HUES64 (cell line): ENCODE measurements around the gene EVA1B.

ENCODE experiments used
- H3K27ac ChIP-seq: 2 replicates; pipeline ENCODE4 v1.7.0; 2013; ENCODE audit warnings: low read depth, low read length, inconsistent platforms
- H3K27me3 ChIP-seq: 2 replicates; pipeline ENCODE4 v1.6.1; 2013; ENCODE audit warnings: mild to moderate bottlenecking, low read length; ENCODE audit not compliant: insufficient read depth
- H3K36me3 ChIP-seq: 2 replicates; pipeline ENCODE4 v1.6.1; 2013; ENCODE audit warnings: mild to moderate bottlenecking, low read length; ENCODE audit not compliant: insufficient read depth
- H3K4me1 ChIP-seq: 2 replicates; pipeline ENCODE4 v1.6.1; 2013; ENCODE audit warnings: mild to moderate bottlenecking, low read length, moderate library complexity; ENCODE audit not compliant: insufficient read depth
- H3K4me3 ChIP-seq: 2 replicates; pipeline ENCODE4 v1.5.1; 2013; ENCODE audit warnings: mild to moderate bottlenecking, low read length, moderate library complexity
- H3K9ac ChIP-seq: 2 replicates; pipeline ENCODE4 v1.6.1; 2013; ENCODE audit warnings: mild to moderate bottlenecking, low read depth, low read length
- H3K9me3 ChIP-seq: 2 replicates; pipeline ENCODE4 v1.6.1; 2013; ENCODE audit warnings: low read depth, low read length; ENCODE audit not compliant: insufficient read depth
- WGBS: fragments of 150-250, 120-280 bp; methylation state at CpG from one replicate; pipeline ENCODE4 v1.1.7; 2013; ENCODE audit warnings: missing lambda C conversion rate; 5-methylcytosine and 5-hydroxymethylcytosine counted together

EVA1B gene

DNA sequence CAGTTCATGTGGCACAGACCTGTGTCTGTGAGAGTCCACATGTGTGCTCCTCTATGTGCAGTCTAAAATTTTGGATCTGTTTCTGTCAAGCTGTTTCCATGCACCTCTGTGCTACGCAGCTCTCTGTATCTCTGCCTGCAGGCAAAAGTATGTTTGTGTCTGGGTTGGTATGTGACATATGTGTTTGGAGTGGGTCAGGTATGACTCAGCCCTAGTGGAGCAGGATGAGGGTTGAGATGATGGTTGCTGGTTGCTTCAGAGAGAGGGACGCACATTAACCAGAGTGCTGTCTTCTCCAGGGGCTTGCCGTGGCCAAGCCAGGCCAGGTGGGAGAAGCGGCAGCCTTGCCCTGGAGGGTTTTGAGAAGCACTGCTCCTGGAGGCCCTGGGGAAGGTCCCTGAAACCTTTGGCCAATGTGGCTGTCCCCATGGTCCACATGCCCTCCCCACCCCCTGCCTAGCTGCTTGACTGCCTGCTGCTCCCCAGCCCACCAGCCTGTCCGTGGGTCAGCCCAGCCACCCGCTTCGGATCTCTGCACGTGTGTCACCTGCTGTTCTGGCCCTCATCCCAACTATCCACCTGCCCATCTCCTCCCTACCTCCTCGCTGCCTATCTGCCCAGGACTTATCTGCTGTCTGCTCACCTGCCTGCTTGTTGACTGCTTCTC, 4.1 kb upstream of the EVA1B start:
- no peaks in the 10 kb centered on the region for H3K9me3 ChIP-seq
- no peak overlapping the region for H3K4me3 ChIP-seq
- no peak overlapping the region for H3K9ac ChIP-seq
- WGBS: 92% methylated on average over 9 of the region's 9 CpGs
- H3K27me3 ChIP-seq: peaks cover 21% of the 10 kb centered on the region
- H3K36me3 ChIP-seq: no peaks in the 10 kb centered on the region
- H3K4me1 ChIP-seq: peaks cover 11% of the 10 kb centered on the region; the same call in 1 of the 2 replicates
- H3K27ac ChIP-seq: no peak overlapping the region

DNA sequence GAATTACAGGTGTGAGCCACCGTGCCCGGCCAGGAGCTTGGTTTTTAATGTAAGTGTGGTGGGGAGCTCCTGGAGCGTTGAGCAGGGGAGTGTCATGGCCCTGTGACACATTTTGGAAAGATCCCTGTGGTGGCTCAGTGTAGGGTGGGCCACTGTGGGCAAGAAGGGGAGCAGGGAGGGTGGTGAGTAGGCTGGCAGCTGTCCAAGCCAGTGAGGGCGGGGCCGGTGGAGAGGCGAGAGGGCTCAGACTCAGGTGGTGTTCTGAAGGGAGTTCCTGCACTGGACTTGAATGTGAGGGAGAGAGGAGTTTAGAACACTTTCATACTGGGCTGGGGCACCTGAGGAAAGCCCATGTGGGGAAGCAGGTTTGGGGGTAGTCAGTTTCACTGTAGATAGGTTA, 3.1 kb upstream of the EVA1B start:
- Histone ChIP-seq H3K4me1 (peaks cover 16% of the 10 kb centered on the region; the same call in 1 of the 2 replicates), H3K27ac (no peak overlapping the region), H3K36me3 (no peaks in the 10 kb centered on the region), H3K27me3 (peaks cover 31% of the 10 kb centered on the region), H3K9ac (no peak overlapping the region), H3K4me3 (no peak overlapping the region), H3K9me3 (no peaks in the 10 kb centered on the region)
- WGBS: 94% methylated on average over 6 of the region's 6 CpGs

DNA sequence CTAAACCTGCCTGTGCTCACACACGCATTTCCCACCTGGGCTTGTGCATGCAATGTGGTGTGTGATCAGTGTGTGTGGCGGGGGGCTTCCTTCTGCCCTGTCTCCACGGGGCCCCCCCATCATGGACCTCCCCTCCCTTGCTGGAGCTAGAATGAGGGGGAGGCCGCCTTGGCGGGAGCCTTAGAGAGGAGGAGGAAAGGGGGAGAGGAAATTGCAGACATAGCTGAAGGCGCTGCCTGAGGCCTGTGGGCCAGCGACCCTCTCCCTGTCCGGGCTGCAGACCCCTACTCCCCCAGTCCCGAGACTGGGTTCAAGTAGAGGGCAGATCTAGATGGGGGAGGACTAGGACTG, 883 bp upstream of the EVA1B start:
- WGBS: 41% methylated on average over 6 of the region's 9 CpGs
- Histone ChIP-seq H3K4me3 (peak overlapping the region; percentile 62), H3K4me1 (peaks cover 14% of the 10 kb centered on the region; the same call in 1 of the 2 replicates), H3K27ac (no peak overlapping the region), H3K9me3 (no peaks in the 10 kb centered on the region), H3K36me3 (no peaks in the 10 kb centered on the region), H3K27me3 (peaks cover 48% of the 10 kb centered on the region), H3K9ac (no peak overlapping the region)

DNA sequence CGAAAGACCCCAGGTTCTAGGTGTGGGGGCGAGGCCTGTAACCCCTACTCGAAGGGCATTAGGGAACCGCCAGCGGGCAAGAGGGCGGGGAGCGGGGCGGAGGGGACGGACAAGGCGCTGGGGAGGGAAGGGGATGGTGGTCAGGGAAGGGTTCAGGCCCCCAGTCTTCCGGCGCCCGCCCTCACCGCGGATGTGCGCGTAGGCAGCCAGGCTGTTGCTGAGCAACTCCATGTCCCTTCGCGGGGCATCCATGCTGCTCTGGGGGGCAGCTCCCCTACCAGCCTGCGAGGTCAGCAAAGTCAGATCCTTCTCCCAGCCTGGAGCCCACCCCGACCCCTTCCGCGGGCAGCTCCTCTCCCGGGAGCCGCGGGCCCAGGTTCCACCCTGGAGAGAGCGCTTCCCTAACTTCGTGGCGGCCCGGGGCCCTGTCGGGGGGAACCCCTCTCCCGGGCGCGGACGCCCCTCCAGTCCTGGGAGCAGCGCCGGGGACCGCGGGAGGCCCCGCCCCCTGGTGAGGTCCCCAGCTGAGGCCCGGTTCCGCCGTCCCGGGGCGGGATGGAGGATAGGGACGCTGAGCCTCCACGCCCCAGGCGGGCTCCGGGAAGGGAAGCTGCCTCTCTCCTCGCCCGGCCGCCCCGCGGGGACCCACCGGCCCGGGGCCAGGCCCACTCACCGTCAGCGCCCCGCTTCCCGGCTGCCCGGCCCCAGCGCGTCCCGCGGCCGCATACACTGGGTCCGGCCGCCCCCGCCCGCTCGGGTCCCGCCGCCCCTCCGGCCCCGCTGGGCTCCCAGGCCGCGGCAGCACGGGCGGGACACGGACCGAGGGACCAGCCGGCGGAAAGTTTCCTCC, 434 bp downstream of the EVA1B start:
- Histone ChIP-seq H3K4me3 (peak overlapping the region; percentile 62), H3K27ac (no peak overlapping the region), H3K27me3 (peaks cover 48% of the 10 kb centered on the region), H3K4me1 (peaks cover 12% of the 10 kb centered on the region; the same call in 1 of the 2 replicates), H3K9ac (peak overlapping the region; percentile 59), H3K9me3 (no peaks in the 10 kb centered on the region), H3K36me3 (no peaks in the 10 kb centered on the region)
- WGBS: under 1% methylated on average over 83 of the region's 83 CpGs

DNA sequence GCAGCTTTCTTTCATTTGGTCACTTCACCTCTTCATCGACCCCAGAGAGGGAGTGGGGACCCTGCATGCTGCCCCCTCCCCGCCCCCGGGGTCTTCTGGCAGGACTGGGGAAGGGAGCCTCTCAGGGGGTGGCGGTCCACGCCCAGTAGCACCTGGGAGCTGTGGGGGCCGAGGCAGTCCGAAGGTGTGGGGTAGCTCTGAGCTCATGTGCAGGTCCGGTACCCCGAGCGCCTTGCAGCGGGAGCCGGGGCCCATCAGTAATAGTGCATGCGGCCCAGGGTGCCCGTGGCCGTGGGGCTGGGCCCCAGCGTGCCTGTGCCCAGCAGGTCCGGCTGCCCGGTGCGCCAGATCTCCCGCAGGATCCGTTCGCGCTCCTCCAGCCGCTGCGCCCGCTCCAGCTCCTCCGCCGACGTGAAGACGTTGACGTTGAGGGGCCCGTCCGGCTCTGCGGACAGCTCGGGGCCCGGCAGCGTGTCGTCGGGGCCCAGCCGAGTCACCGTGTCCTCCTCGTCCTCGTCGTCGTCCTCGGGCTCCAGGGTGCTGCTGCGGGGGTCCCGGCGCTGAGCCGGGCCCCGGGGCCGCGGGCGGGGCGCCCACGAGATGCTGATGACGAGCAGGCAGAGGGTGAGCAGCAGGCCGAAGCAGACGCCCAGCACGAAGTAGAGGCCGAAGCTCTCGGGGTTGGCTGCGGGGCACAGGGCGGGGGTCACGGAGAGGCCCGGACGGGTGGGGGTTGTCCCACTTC, 1.2 kb downstream of the EVA1B start:
- H3K9ac ChIP-seq: peak overlapping the region; percentile 60; the same call in 1 of the 2 replicates
- peak overlapping the region; percentile 67; the same call in 1 of the 2 replicates for H3K27ac ChIP-seq
- peaks cover 12% of the 10 kb centered on the region; the same call in 1 of the 2 replicates for H3K4me1 ChIP-seq
- peaks cover 48% of the 10 kb centered on the region for H3K27me3 ChIP-seq
- peak overlapping the region; percentile 62 for H3K4me3 ChIP-seq
- 7% methylated on average over 67 of the region's 67 CpGs for WGBS
- no peaks in the 10 kb centered on the region for H3K36me3 ChIP-seq
- no peaks in the 10 kb centered on the region for H3K9me3 ChIP-seq

DNA sequence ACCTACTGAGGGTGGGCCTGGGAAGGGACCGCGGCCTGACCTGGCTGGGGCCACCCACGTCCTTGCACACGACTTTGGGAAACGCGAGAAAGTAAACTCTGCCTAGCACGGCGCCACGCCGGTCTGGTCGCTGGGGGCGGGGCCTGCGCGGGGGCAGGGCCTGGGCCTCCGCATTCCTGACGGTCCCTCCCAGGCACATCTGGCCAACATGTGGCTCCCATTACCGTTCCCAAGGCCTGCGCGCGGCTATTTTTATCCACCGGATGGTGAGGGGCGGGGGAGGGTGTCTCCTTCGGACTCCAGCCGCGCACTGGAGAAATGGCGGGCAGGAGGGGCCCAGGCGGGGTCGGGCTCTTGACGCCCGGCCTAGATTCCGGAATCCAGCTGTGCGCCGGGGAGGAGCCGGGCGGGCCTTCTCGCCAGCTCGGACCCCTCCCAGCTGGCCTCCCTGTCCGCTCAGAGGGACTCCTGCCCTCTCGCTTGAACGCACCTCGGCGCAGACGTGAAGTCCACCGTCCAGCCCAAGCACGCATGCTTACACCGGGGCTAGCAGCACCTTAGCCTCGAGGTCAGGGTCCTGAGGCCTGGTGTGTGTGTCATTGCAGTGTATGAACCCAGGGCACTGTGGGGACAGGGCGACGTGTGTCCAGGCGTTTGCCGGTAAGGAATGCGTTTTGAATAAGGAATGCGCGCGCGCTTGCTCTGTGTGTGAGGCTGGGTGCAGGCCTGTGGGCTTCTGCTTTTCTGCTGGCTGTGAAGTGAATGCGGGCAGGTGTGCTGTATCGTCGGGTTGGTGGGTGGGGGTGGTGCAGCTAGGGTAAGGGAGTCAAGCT, 2.1 kb downstream of the EVA1B start:
- H3K4me1 ChIP-seq: peaks cover 12% of the 10 kb centered on the region; the same call in 1 of the 2 replicates
- 2% methylated on average over 59 of the region's 59 CpGs for WGBS

DNA sequence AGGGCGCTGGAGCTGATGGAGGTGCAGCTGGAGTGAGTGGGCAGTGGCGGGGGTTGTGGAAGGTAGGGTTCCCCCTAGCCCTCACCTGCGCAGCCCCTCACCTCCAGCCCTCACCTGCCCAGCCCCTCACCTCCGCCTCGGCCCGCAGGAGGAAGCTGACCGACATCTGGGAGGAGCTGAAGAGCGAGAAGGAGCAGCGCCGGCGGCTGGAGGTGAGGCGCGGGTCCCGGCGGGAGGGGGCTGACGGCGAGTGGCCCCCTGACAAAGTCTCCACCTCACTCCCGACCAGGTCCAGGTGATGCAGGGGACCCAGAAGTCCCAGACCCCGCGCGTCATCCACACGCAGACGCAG, 2.7 kb downstream of the EVA1B start:
- H3K27ac ChIP-seq: peak overlapping the region; percentile 67; the same call in 1 of the 2 replicates
- peak overlapping the region; percentile 62 for H3K4me3 ChIP-seq

More for the DNA sequence above, 2.1 kb downstream of the EVA1B start:
- no peaks in the 10 kb centered on the region for H3K9me3 ChIP-seq
- H3K36me3 ChIP-seq: no peaks in the 10 kb centered on the region
- H3K4me3 ChIP-seq: peak overlapping the region; percentile 62
- peak overlapping the region; percentile 67; the same call in 1 of the 2 replicates for H3K27ac ChIP-seq
- peaks cover 48% of the 10 kb centered on the region for H3K27me3 ChIP-seq
- H3K9ac ChIP-seq: peak overlapping the region; percentile 62

DNA sequence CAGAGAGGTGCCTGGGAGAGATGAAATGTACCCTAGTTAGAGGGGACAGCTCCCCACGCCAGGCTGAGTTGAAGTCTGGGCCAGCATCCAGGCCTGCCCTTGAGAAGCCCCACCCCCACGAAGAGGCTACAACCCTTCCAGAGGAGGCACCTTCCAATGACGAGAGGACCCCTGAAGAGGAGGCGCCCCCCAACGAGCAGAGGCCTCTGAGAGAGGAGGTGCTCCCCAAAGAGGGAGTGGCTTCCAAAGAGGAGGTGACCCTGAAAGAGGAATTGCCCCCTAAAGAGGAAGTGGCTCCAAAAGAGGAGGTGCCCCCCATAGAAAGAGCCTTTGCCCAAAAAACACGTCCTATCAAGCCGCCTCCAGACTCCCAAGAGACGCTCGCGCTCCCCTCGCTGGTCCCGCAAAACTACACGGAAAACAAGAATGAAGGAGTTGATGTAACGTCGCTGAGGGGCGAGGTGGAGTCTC, 3.1 kb downstream of the EVA1B start:
- peak overlapping the region; percentile 62 for H3K4me3 ChIP-seq
- peak overlapping the region; percentile 62 for H3K9ac ChIP-seq

More for the DNA sequence above, 2.7 kb downstream of the EVA1B start:
- peak overlapping the region; percentile 62 for H3K9ac ChIP-seq
- H3K36me3 ChIP-seq: no peaks in the 10 kb centered on the region
- H3K9me3 ChIP-seq: no peaks in the 10 kb centered on the region
- 2% methylated on average over 21 of the region's 23 CpGs for WGBS
- peaks cover 12% of the 10 kb centered on the region; the same call in 1 of the 2 replicates for H3K4me1 ChIP-seq
- peaks cover 48% of the 10 kb centered on the region for H3K27me3 ChIP-seq

DNA sequence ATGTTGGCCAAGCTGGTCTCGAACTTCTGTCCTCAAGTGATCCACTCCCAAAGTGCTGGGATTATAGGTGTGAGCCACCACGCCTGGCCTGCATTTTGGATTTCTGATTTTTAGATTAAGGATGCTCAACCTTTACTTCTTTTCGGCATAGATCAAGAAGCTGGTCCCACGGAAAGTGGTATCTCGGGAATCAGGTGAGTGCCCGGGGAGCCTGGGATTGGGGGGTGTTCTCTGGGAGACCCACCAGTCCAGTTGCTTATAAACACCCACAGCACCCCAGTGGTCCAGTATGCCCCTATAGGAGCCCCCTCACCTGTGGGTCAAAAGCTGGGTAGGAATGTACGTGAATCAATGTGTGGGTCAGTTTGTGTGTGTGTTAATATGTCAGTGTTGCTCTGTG, 14.0 kb downstream of the EVA1B start:
- no peaks in the 10 kb centered on the region for H3K27me3 ChIP-seq
- H3K9me3 ChIP-seq: no peaks in the 10 kb centered on the region
- no peak overlapping the region for H3K27ac ChIP-seq
- peaks cover 16% of the 10 kb centered on the region for H3K4me1 ChIP-seq
- WGBS: 94% methylated on average over 7 of the region's 7 CpGs
- H3K4me3 ChIP-seq: no peak overlapping the region
- peaks cover 34% of the 10 kb centered on the region for H3K36me3 ChIP-seq
- no peak overlapping the region for H3K9ac ChIP-seq

More for the DNA sequence above, 3.1 kb downstream of the EVA1B start:
- H3K36me3 ChIP-seq: no peaks in the 10 kb centered on the region
- H3K27me3 ChIP-seq: peaks cover 48% of the 10 kb centered on the region
- H3K27ac ChIP-seq: no peak overlapping the region
- H3K4me1 ChIP-seq: peaks cover 12% of the 10 kb centered on the region; the same call in 1 of the 2 replicates
- H3K9me3 ChIP-seq: no peaks in the 10 kb centered on the region
- 44% methylated on average over 16 of the region's 16 CpGs for WGBS

DNA sequence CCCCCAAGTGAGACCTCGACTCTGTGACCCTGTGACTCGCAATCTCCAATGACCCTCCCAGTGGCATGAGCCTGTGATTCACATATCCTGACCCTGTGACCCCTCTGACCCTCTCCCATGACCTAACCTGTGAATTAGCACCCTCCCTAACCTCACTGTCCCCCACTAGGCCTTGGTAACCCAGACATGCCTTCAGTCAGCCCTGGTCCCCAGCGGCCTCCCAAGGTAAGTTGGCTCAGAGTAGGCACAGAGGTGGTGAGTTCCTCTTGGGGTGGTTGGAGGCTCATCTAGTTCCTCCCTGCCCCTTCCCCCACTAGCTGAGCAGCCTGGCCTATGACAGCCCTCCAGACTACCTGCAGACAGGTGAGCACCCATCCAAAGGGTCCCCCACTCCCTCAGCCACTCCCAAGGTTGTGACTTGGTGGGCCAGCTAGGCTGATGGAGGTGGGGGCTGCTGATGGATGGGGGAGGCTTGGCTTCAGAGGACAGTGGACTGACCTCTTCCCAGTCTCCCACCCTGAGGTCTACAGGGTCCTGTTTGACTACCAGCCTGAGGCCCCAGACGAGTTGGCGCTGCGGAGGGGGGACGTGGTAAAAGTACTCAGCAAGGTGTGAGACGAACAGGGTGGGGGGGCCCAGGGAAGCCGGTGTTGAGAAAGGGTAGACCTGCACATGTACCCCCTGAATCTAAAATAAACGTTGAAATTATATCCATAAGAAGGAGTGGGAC, 15.7 kb downstream of the EVA1B start:
- Histone ChIP-seq H3K9ac (peak overlapping the region; percentile 28; the same call in 1 of the 2 replicates), H3K27ac (no peak overlapping the region), H3K4me1 (peaks cover 16% of the 10 kb centered on the region), H3K36me3 (peaks cover 48% of the 10 kb centered on the region), H3K4me3 (peak overlapping the region; percentile 70), H3K9me3 (no peaks in the 10 kb centered on the region), H3K27me3 (no peaks in the 10 kb centered on the region)
- 88% methylated on average over 8 of the region's 10 CpGs for WGBS
